HG02981 (cell line): ENCODE results near the gene CDRT15.
"Not testable (repeated sequence)": the region's sequence is repeated elsewhere in the genome, so short reads cannot be mapped to it uniquely, and the experiment has no call there.

ENCODE experiments used
- ATAC-seq: cut with Tn5 transposase; IDR thresholded peaks from one replicate; pipeline ENCODE4 v1.9.1; 2021; ENCODE audit warnings: mild to moderate bottlenecking, moderate library complexity; ENCODE audit not compliant: unreplicated experiment

CDRT15 gene

GRCh38 chr17:14190774-14191173, 45.9 kb downstream of the CDRT15 start:
- ATAC-seq: not testable (repeated sequence)

- ATAC-seq: not testable (repeated sequence)
Observed at GRCh38 chr17:14186443-14186842, 50.2 kb downstream of the CDRT15 start.
